Activated naive CD8-positive, alpha-beta T cell (primary cell): Measurements from ENCODE around the gene ANKRD10.
A peak's percentile ranks its signal among the peaks of the same experiment; 100 is the strongest.

Source experiments
- H3K27ac Mint-ChIP-seq: one replicate; pipeline ENCODE4 v1.8.0; 2021; ENCODE audit warnings: mixed read lengths
- H3K27me3 Mint-ChIP-seq: one replicate; pipeline ENCODE4 v1.8.0; 2021; ENCODE audit warnings: mixed read lengths
- H3K36me3 Mint-ChIP-seq: one replicate; pipeline ENCODE4 v1.8.0; 2021; ENCODE audit warnings: mixed read lengths
- H3K4me1 Mint-ChIP-seq: one replicate; pipeline ENCODE4 v1.8.0; 2021; ENCODE audit warnings: low read depth, mixed read lengths
- H3K4me3 Mint-ChIP-seq: one replicate; pipeline ENCODE4 v1.8.0; 2021; ENCODE audit warnings: mild to moderate bottlenecking, mixed read lengths
- H3K9me3 Mint-ChIP-seq: one replicate; pipeline ENCODE4 v1.8.0; 2021; ENCODE audit warnings: low read depth, mixed read lengths

ANKRD10 gene

GRCh38 chr13:110887597-110888333 lies 27.1 kb downstream of the ANKRD10 start:
- peak overlapping the region; percentile 22 for H3K27ac Mint-ChIP-seq

GRCh38 chr13:110886870-110887596 lies 27.8 kb downstream of the ANKRD10 start:
- no peaks in the 10 kb centered on the region for H3K36me3 Mint-ChIP-seq
- H3K27me3 Mint-ChIP-seq = no peaks in the 10 kb centered on the region
- H3K4me1 Mint-ChIP-seq = peaks cover 1% of the 10 kb centered on the region
- no peak overlapping the region for H3K27ac Mint-ChIP-seq
- no peak overlapping the region for H3K4me3 Mint-ChIP-seq
- no peaks in the 10 kb centered on the region for H3K9me3 Mint-ChIP-seq

More at GRCh38 chr13:110887597-110888333, 27.1 kb downstream of the ANKRD10 start:
- Mint-ChIP-seq H3K36me3 (peaks cover 2% of the 10 kb centered on the region), H3K4me1 (peaks cover 1% of the 10 kb centered on the region), H3K4me3 (no peak overlapping the region), H3K27me3 (no peaks in the 10 kb centered on the region), H3K9me3 (no peaks in the 10 kb centered on the region)

DNA sequence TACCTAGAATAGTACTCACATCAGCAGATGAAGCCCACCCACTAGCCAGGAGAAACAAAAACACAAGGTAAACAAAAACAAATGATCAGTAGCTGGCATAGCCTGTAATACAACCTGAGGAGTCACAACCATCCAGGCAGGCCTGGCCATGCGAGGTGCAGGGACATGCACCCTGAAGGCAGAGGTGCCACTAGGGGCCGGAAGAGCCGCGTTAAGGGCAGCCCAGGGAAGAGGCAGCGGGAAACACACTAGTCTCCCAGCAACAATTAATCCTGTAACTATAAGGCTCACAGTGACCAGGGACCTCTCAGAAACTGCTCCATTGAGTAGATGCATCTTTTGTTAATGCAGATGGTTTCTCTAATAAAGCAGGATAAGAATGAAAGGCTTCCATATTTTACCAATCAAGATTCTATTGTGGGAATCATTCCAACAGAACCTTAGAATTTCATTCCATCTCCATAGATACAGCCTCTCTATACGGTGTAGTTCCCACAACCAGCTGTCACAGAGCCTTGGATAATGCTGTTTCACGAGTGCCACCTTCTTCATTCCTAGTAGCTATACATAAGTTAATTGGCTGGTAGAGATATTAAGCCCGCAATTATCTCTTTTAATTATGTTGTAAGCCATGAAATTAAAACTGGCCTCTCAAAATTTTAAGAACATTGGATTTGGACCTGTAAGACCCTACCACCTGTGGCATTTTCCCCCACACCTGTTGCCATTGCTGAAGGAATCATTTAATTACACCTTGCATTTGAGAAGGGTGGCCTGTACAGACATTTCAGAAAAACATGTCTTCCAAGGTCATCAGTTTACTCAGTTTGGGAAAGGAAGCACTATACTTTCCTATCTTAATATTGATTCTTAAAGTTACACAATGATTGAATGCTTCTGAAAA lies 28.7 kb downstream of the ANKRD10 start:
- peak overlapping the region; percentile 30 for H3K27ac Mint-ChIP-seq
- H3K9me3 Mint-ChIP-seq = no peaks in the 10 kb centered on the region
- no peaks in the 10 kb centered on the region for H3K27me3 Mint-ChIP-seq
- no peak overlapping the region for H3K4me3 Mint-ChIP-seq
- H3K36me3 Mint-ChIP-seq = peaks cover 2% of the 10 kb centered on the region
- H3K4me1 Mint-ChIP-seq = peaks cover 1% of the 10 kb centered on the region

GRCh38 chr13:110885516-110885915 lies 29.4 kb downstream of the ANKRD10 start:
- Mint-ChIP-seq H3K36me3 (peaks cover 5% of the 10 kb centered on the region), H3K4me3 (no peak overlapping the region), H3K9me3 (no peaks in the 10 kb centered on the region), H3K27ac (peak overlapping the region; percentile 30), H3K27me3 (no peaks in the 10 kb centered on the region), H3K4me1 (peaks cover 1% of the 10 kb centered on the region)

- no peak overlapping the region for H3K27ac Mint-ChIP-seq
- H3K4me3 Mint-ChIP-seq = no peak overlapping the region
- H3K4me1 Mint-ChIP-seq = peaks cover 1% of the 10 kb centered on the region
- H3K36me3 Mint-ChIP-seq = peaks cover 6% of the 10 kb centered on the region
- no peaks in the 10 kb centered on the region for H3K9me3 Mint-ChIP-seq
- no peaks in the 10 kb centered on the region for H3K27me3 Mint-ChIP-seq
Observed at GRCh38 chr13:110884517-110884916, 30.4 kb downstream of the ANKRD10 start.

DNA sequence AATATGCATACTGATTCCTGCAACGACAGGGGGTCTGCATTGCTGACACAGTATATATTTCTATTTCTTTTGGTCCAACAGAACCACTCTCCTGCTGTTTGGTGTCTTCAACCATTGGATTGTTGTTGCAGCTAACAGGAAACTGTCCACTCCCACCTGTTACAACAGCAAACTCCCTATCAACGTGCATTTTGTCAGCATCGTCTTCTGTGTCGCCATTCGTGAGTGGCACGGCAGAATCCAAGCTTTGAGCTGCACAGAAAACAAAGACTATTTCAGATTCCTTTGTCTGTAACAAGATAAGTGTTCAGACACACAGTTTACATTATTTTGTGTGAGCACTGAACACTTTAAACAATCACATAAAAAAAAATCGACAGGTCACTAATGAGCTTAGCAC lies 31.3 kb downstream of the ANKRD10 start:
- Mint-ChIP-seq H3K9me3 (no peaks in the 10 kb centered on the region), H3K27me3 (no peaks in the 10 kb centered on the region), H3K4me1 (peaks cover 1% of the 10 kb centered on the region), H3K4me3 (no peak overlapping the region), H3K36me3 (peaks cover 6% of the 10 kb centered on the region), H3K27ac (no peak overlapping the region)

DNA sequence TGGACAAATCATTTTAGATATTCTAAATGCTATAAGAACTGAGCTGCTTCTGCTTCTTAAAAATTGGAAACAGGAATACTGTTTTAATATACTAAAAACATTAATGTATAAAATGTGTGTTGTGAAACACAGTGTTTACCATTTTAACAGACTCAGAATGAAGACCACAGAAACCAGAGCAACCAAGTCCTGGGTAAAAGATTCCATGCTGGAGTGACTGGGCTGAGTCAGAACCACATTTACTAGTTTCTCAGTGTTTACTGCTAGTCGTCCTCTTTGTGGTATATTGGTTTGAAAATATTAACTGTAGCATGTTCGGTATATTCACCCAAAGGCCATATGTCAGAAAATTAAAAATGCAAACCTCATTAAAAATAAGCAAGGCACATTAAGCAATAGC lies 31.9 kb downstream of the ANKRD10 start:
- no peak overlapping the region for H3K4me3 Mint-ChIP-seq
- peaks cover 6% of the 10 kb centered on the region for H3K36me3 Mint-ChIP-seq
- H3K9me3 Mint-ChIP-seq = no peaks in the 10 kb centered on the region
- H3K27me3 Mint-ChIP-seq = no peaks in the 10 kb centered on the region
- H3K27ac Mint-ChIP-seq = no peak overlapping the region
- peaks cover 1% of the 10 kb centered on the region for H3K4me1 Mint-ChIP-seq

DNA sequence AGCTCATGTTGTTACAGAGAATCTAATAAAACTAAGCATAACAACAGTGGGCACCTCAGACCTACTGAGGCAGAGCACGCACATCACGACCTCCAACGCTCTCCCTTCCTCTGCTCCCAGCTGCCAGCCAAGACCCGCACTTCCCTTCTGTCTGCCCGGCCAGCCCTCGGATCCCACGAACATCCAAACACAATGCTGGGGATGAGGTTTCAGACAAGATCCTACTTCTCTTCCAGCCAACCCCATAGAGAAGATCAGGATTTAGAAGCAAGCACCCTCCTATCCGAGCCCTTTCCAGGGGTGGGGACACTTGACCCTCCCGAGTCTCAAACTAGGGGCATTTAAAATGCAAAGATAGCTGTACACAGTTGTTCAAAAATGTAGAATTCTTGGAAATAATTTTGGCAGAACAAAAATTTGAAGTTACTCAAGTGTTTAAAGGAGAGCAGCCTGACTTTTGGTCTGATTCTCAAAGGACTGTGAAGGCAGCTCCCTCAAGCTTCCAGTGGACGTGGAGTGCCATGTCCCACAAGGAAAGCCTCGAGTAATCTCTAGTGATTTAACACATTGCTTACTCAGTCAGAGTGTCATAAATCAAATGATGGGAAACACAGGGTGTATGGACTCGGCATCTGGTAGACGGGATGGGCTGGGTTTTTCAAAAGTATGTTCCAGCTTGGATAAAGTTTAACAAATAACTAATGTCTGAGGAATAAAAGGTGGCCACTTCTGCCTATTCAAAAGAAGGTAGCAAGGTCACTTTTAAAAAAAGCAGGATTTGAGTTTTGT lies 32.8 kb downstream of the ANKRD10 start:
- no peak overlapping the region for H3K4me3 Mint-ChIP-seq
- H3K4me1 Mint-ChIP-seq = peaks cover 1% of the 10 kb centered on the region

GRCh38 chr13:110880627-110881026 lies 34.2 kb downstream of the ANKRD10 start:
- Mint-ChIP-seq H3K9me3 (no peaks in the 10 kb centered on the region), H3K27ac (no peak overlapping the region), H3K27me3 (no peaks in the 10 kb centered on the region), H3K36me3 (peaks cover 6% of the 10 kb centered on the region), H3K4me3 (no peak overlapping the region), H3K4me1 (peaks cover 1% of the 10 kb centered on the region)

More for the DNA sequence above, 32.8 kb downstream of the ANKRD10 start:
- peaks cover 6% of the 10 kb centered on the region for H3K36me3 Mint-ChIP-seq
- H3K27ac Mint-ChIP-seq = peak overlapping the region; percentile 50
- H3K9me3 Mint-ChIP-seq = no peaks in the 10 kb centered on the region
- H3K27me3 Mint-ChIP-seq = no peaks in the 10 kb centered on the region

- Mint-ChIP-seq H3K4me3 (no peak overlapping the region), H3K27ac (no peak overlapping the region), H3K9me3 (no peaks in the 10 kb centered on the region), H3K36me3 (peaks cover 6% of the 10 kb centered on the region), H3K4me1 (peaks cover 7% of the 10 kb centered on the region), H3K27me3 (no peaks in the 10 kb centered on the region)
Observed at GRCh38 chr13:110879482-110879881, 35.4 kb downstream of the ANKRD10 start.

DNA sequence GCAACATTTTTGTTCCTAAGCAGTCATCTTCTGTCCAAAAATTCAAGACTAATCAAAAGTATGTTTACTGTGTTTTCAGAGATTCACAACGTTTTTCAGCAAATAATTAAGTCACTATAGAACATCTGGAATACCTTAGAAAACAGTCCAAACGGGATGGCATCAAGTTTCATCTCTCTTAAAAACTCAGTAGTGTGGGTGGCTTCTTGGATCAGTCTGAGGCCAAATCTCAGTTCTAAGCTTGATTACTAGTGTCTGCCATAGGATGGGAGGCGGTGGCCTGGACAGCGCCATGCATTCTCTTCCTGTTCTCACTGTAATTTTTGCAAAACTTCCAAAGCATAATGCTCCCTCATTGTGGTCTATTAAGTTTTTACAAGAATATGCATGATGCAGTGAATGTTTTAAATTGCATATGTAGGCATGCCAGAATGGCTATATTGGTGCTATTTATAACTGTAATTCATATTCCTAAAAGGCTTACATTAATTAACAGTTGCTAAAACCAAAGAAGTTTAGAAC lies 37.1 kb downstream of the ANKRD10 start:
- H3K27me3 Mint-ChIP-seq = no peaks in the 10 kb centered on the region
- no peaks in the 10 kb centered on the region for H3K9me3 Mint-ChIP-seq
- H3K4me3 Mint-ChIP-seq = no peak overlapping the region
- peaks cover 6% of the 10 kb centered on the region for H3K36me3 Mint-ChIP-seq
- H3K27ac Mint-ChIP-seq = no peak overlapping the region
- H3K4me1 Mint-ChIP-seq = peaks cover 7% of the 10 kb centered on the region

GRCh38 chr13:110876609-110877008 lies 38.3 kb downstream of the ANKRD10 start:
- Mint-ChIP-seq H3K36me3 (peaks cover 4% of the 10 kb centered on the region), H3K9me3 (no peaks in the 10 kb centered on the region), H3K27ac (no peak overlapping the region), H3K27me3 (no peaks in the 10 kb centered on the region), H3K4me3 (no peak overlapping the region), H3K4me1 (peaks cover 7% of the 10 kb centered on the region)

GRCh38 chr13:110875241-110875640 lies 39.6 kb downstream of the ANKRD10 start:
- H3K27ac Mint-ChIP-seq = no peak overlapping the region
- H3K36me3 Mint-ChIP-seq = no peaks in the 10 kb centered on the region
- H3K9me3 Mint-ChIP-seq = no peaks in the 10 kb centered on the region
- peaks cover 7% of the 10 kb centered on the region for H3K4me1 Mint-ChIP-seq
- peak overlapping the region; percentile 80 for H3K4me3 Mint-ChIP-seq
- no peaks in the 10 kb centered on the region for H3K27me3 Mint-ChIP-seq

- no peaks in the 10 kb centered on the region for H3K9me3 Mint-ChIP-seq
- peak overlapping the region; percentile 80 for H3K4me3 Mint-ChIP-seq
- H3K27ac Mint-ChIP-seq = peak overlapping the region; percentile 12
- no peaks in the 10 kb centered on the region for H3K36me3 Mint-ChIP-seq
- peaks cover under 1% of the 10 kb centered on the region for H3K27me3 Mint-ChIP-seq
- H3K4me1 Mint-ChIP-seq = peaks cover 7% of the 10 kb centered on the region
Observed at GRCh38 chr13:110874508-110874960, 40.3 kb downstream of the ANKRD10 start.
